Uterus (tissue), 2 donors: ENCODE measurements around the gene NTF3.

Experiments
- POLR2A ChIP-seq, 2 donors: fragments of 450-650 bp; IDR thresholded peaks; one replicate each; pipeline ENCODE4 v1.6.1; 2016; ENCODE audit warnings: antibody characterized with exemption in 2 of 2, mild to moderate bottlenecking in 1 of 2, moderate library complexity in 1 of 2
- TF ChIP-seq, protein P1 (sequence below), 4 experiments: fragments of 200-600 bp in 2 of 4; fragments of 450-650 bp in 2 of 4; sonication (generic) in 2 of 4; IDR thresholded peaks; one replicate each; pipeline ENCODE4 v1.5.1; 2016 to 2019; ENCODE audit warnings: antibody characterized with exemption in 4 of 4, mild to moderate bottlenecking in 2 of 4, moderate library complexity in 1 of 4

DNA sequence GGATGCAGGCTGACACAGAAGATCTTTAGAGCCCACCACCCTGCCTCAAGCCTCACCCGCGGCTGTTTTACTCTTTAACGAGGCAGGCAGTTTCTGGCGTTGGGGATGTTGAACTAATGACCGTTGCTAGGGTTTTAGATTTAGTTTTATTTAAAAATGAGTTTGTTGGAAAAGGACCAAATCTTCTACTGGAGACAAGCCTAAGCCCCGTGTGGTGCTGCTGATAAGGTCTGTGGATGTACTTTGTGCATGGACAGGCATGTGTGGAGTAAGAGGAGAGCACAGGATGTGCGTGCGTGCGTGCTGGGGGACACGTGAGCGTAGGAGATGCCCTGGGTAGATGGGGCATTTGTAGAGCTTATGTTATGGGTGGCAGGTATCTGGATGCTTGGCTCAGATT lies 5.7 kb downstream of the NTF3 start:
- TF ChIP-seq, protein P1, sequence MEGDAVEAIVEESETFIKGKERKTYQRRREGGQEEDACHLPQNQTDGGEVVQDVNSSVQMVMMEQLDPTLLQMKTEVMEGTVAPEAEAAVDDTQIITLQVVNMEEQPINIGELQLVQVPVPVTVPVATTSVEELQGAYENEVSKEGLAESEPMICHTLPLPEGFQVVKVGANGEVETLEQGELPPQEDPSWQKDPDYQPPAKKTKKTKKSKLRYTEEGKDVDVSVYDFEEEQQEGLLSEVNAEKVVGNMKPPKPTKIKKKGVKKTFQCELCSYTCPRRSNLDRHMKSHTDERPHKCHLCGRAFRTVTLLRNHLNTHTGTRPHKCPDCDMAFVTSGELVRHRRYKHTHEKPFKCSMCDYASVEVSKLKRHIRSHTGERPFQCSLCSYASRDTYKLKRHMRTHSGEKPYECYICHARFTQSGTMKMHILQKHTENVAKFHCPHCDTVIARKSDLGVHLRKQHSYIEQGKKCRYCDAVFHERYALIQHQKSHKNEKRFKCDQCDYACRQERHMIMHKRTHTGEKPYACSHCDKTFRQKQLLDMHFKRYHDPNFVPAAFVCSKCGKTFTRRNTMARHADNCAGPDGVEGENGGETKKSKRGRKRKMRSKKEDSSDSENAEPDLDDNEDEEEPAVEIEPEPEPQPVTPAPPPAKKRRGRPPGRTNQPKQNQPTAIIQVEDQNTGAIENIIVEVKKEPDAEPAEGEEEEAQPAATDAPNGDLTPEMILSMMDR (IDR thresholded peaks at IDR 0.05), result no peak
- no peak for TF ChIP-seq POLR2A (IDR thresholded peaks at IDR 0.05)
